Measurements from ENCODE around the gene PIEZO2.

The PIEZO2 gene

GRCh38 chr18:10900435-10900834, 248.9 kb downstream of the PIEZO2 start:
- DNase-seq (ENCODE audit: low spot score) = no peak
- ATAC-seq (ENCODE audit: low read depth) = no peak
- no peaks in the 10 kb centered on the region for H3K4me1 ChIP-seq (ENCODE audit: insufficient read depth, poor library complexity, severe bottlenecking)
- TF ChIP-seq CTCF (IDR thresholded peaks at IDR 0.05; ENCODE audit: poor library complexity, severe bottlenecking) = no peak
- no peaks in the 10 kb centered on the region for H3K27me3 ChIP-seq (ENCODE audit: insufficient read depth, poor library complexity, severe bottlenecking)
- H3K27ac ChIP-seq (ENCODE audit: poor library complexity, severe bottlenecking) = no peak overlapping the region
- H3K9me3 ChIP-seq (ENCODE audit: severe bottlenecking) = peaks cover 4% of the 10 kb centered on the region
- H3K36me3 ChIP-seq (ENCODE audit: low read depth) = no peaks in the 10 kb centered on the region
- H3K4me3 ChIP-seq (ENCODE audit: severe bottlenecking) = no peak overlapping the region

- no peaks in the 10 kb centered on the region for H3K27me3 ChIP-seq (ENCODE audit: insufficient read depth, poor library complexity, severe bottlenecking)
- no peak for TF ChIP-seq CTCF (IDR thresholded peaks at IDR 0.05; ENCODE audit: poor library complexity, severe bottlenecking)
- H3K36me3 ChIP-seq (ENCODE audit: low read depth) = no peaks in the 10 kb centered on the region
- peaks cover 4% of the 10 kb centered on the region for H3K9me3 ChIP-seq (ENCODE audit: severe bottlenecking)
- H3K4me1 ChIP-seq (ENCODE audit: insufficient read depth, poor library complexity, severe bottlenecking) = no peaks in the 10 kb centered on the region
- DNase-seq (ENCODE audit: low spot score) (no peak), ATAC-seq (ENCODE audit: low read depth) (no peak)
- no peak overlapping the region for H3K27ac ChIP-seq (ENCODE audit: poor library complexity, severe bottlenecking)
- H3K4me3 ChIP-seq (ENCODE audit: severe bottlenecking) = no peak overlapping the region
Observed at GRCh38 chr18:10899481-10899880, 249.9 kb downstream of the PIEZO2 start.

GRCh38 chr18:10898417-10898974, 250.9 kb downstream of the PIEZO2 start:
- DNase-seq (ENCODE audit: low spot score) (no peak), ATAC-seq (ENCODE audit: low read depth) (no peak)
- Histone ChIP-seq H3K36me3 (ENCODE audit: low read depth) (no peaks in the 10 kb centered on the region), H3K27ac (ENCODE audit: poor library complexity, severe bottlenecking) (no peak overlapping the region), H3K4me1 (ENCODE audit: insufficient read depth, poor library complexity, severe bottlenecking) (no peaks in the 10 kb centered on the region), H3K9me3 (ENCODE audit: severe bottlenecking) (peaks cover 4% of the 10 kb centered on the region), H3K4me3 (ENCODE audit: severe bottlenecking) (no peak overlapping the region), H3K27me3 (ENCODE audit: insufficient read depth, poor library complexity, severe bottlenecking) (no peaks in the 10 kb centered on the region)
- TF ChIP-seq CTCF (IDR thresholded peaks at IDR 0.05; ENCODE audit: poor library complexity, severe bottlenecking) = no peak

GRCh38 chr18:10896851-10897250, 252.5 kb downstream of the PIEZO2 start:
- no peak for TF ChIP-seq CTCF (IDR thresholded peaks at IDR 0.05; ENCODE audit: poor library complexity, severe bottlenecking)

GRCh38 chr18:10895976-10896375, 253.4 kb downstream of the PIEZO2 start:
- H3K36me3 ChIP-seq (ENCODE audit: low read depth) = no peaks in the 10 kb centered on the region
- H3K27ac ChIP-seq (ENCODE audit: poor library complexity, severe bottlenecking) = no peak overlapping the region
- no peaks in the 10 kb centered on the region for H3K4me1 ChIP-seq (ENCODE audit: insufficient read depth, poor library complexity, severe bottlenecking)
- DNase-seq (ENCODE audit: low spot score) (no peak), ATAC-seq (ENCODE audit: low read depth) (no peak)
- peaks cover 4% of the 10 kb centered on the region for H3K9me3 ChIP-seq (ENCODE audit: severe bottlenecking)
- H3K27me3 ChIP-seq (ENCODE audit: insufficient read depth, poor library complexity, severe bottlenecking) = no peaks in the 10 kb centered on the region
- TF ChIP-seq CTCF (IDR thresholded peaks at IDR 0.05; ENCODE audit: poor library complexity, severe bottlenecking) = no peak
- no peak overlapping the region for H3K4me3 ChIP-seq (ENCODE audit: severe bottlenecking)

More at GRCh38 chr18:10896851-10897250, 252.5 kb downstream of the PIEZO2 start:
- no peaks in the 10 kb centered on the region for H3K36me3 ChIP-seq (ENCODE audit: low read depth)
- no peak for DNase-seq (ENCODE audit: low spot score)
- no peak for ATAC-seq (ENCODE audit: low read depth)
- no peak overlapping the region for H3K27ac ChIP-seq (ENCODE audit: poor library complexity, severe bottlenecking)
- H3K4me3 ChIP-seq (ENCODE audit: severe bottlenecking) = no peak overlapping the region
- H3K4me1 ChIP-seq (ENCODE audit: insufficient read depth, poor library complexity, severe bottlenecking) = no peaks in the 10 kb centered on the region
- H3K9me3 ChIP-seq (ENCODE audit: severe bottlenecking) = peaks cover 4% of the 10 kb centered on the region
- no peaks in the 10 kb centered on the region for H3K27me3 ChIP-seq (ENCODE audit: insufficient read depth, poor library complexity, severe bottlenecking)

All from RWPE2 (cell line).